GM23248 (cell line): ENCODE data around the gene SMC1B.

Source experiments
- EZH2 ChIP-seq: fragments of 200-600 bp; sonication (generic); IDR thresholded peaks from 2 replicates; pipeline ENCODE4 v1.6.1; 2018; ENCODE audit warnings: antibody characterized with exemption, mild to moderate bottlenecking; ENCODE audit not compliant: insufficient read depth, poor library complexity, severe bottlenecking
- EZH2phosphoT487 ChIP-seq: fragments of 200-600 bp; sonication (generic); IDR thresholded peaks from 2 replicates; pipeline ENCODE4 v1.6.1; 2018; ENCODE audit warnings: antibody characterized with exemption, moderate library complexity, mild to moderate bottlenecking, low read depth; ENCODE audit not compliant: insufficient read depth

- no peak for TF ChIP-seq EZH2phosphoT487
- TF ChIP-seq EZH2, result no peak
Measured at GRCh38 chr22:45456811-45457210, 43.4 kb upstream of the SMC1B start.
